Measurements from ENCODE around the gene SS18L1. TPM values are rescaled to one million over a fixed set of nuclear protein-coding genes. Genes with fewer than 3 reads are reported as not detected.

The SS18L1 gene
- total and polyA plus RNA-seq, 2 experiments from 2014 or later, result 6.5 to 32.6 TPM

DNA sequence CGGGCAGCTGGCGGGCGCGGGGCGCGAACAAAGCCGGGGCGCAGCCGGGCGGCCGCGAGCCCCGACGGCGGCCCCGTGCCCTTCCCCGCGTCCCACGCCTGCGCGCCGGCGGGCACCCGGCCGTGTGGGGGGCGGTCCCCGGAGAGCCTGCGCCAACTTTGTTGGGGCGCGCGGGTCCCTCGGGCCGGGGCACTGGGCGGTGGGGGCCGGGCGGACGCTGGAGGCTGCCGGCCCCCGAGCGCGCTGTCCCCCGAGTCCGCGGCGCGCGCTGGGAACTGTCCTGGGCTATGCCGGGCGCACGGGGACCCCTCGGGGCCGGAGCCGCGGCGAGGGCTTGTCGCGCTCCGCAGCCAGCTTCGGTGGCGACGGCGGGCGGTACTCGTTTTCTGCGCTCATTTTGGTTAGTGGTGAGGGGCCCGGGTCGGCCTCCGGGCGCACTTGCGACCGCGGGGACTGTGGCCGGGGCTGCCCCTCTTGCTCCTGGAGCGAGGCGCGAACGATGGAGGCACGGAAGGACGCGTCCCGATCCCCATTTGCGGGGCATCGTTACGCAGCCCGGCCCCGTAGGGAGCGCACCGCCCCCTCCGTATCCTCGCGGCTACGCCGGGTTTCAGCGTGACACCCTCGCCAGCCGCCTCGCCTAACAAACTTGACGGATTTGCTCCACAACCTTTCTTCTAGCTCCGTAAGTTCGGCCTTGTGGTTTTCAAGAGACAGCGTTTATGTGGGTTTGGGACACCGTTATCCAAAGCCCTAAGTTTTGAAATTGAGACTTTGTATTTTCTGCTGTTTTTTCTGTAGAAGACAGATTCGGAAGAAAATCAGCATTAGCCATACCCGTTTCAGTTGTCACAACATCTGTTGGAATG lies 622 bp downstream of the SS18L1 start (continued):
- TF ChIP-seq, protein P1, sequence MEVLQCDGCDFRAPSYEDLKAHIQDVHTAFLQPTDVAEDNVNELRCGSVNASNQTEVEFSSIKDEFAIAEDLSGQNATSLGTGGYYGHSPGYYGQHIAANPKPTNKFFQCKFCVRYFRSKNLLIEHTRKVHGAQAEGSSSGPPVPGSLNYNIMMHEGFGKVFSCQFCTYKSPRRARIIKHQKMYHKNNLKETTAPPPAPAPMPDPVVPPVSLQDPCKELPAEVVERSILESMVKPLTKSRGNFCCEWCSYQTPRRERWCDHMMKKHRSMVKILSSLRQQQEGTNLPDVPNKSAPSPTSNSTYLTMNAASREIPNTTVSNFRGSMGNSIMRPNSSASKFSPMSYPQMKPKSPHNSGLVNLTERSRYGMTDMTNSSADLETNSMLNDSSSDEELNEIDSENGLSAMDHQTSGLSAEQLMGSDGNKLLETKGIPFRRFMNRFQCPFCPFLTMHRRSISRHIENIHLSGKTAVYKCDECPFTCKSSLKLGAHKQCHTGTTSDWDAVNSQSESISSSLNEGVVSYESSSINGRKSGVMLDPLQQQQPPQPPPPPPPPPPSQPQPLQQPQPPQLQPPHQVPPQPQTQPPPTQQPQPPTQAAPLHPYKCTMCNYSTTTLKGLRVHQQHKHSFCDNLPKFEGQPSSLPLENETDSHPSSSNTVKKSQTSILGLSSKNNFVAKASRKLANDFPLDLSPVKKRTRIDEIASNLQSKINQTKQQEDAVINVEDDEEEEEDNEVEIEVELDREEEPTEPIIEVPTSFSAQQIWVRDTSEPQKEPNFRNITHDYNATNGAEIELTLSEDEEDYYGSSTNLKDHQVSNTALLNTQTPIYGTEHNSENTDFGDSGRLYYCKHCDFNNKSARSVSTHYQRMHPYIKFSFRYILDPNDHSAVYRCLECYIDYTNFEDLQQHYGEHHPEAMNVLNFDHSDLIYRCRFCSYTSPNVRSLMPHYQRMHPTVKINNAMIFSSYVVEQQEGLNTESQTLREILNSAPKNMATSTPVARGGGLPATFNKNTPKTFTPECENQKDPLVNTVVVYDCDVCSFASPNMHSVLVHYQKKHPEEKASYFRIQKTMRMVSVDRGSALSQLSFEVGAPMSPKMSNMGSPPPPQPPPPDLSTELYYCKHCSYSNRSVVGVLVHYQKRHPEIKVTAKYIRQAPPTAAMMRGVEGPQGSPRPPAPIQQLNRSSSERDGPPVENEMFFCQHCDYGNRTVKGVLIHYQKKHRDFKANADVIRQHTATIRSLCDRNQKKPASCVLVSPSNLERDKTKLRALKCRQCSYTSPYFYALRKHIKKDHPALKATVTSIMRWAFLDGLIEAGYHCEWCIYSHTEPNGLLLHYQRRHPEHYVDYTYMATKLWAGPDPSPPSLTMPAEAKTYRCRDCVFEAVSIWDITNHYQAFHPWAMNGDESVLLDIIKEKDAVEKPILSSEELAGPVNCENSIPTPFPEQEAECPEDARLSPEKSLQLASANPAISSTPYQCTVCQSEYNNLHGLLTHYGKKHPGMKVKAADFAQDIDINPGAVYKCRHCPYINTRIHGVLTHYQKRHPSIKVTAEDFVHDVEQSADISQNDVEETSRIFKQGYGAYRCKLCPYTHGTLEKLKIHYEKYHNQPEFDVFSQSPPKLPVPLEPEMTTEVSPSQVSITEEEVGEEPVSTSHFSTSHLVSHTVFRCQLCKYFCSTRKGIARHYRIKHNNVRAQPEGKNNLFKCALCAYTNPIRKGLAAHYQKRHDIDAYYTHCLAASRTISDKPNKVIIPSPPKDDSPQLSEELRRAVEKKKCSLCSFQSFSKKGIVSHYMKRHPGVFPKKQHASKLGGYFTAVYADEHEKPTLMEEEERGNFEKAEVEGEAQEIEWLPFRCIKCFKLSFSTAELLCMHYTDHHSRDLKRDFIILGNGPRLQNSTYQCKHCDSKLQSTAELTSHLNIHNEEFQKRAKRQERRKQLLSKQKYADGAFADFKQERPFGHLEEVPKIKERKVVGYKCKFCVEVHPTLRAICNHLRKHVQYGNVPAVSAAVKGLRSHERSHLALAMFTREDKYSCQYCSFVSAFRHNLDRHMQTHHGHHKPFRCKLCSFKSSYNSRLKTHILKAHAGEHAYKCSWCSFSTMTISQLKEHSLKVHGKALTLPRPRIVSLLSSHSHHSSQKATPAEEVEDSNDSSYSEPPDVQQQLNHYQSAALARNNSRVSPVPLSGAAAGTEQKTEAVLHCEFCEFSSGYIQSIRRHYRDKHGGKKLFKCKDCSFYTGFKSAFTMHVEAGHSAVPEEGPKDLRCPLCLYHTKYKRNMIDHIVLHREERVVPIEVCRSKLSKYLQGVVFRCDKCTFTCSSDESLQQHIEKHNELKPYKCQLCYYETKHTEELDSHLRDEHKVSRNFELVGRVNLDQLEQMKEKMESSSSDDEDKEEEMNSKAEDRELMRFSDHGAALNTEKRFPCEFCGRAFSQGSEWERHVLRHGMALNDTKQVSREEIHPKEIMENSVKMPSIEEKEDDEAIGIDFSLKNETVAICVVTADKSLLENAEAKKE (CRISPR knock-in tag; IDR thresholded peaks at IDR 0.05), result no peak
- TF ChIP-seq NANOG (IDR thresholded peaks at IDR 0.05; ENCODE audit: borderline replicate concordance) (no peak), ZNF331 (CRISPR knock-in tag; IDR thresholded peaks at IDR 0.05; ENCODE audit: low read depth) (no peak), EZH2phosphoT487 (IDR thresholded peaks at IDR 0.05; ENCODE audit: unreplicated experiment) (no peak), ETS1 (IDR thresholded peaks at IDR 0.05) (no peak), EZH2 (IDR thresholded peaks at IDR 0.05; ENCODE audit: low read depth, unreplicated experiment) (no peak), POLR2AphosphoS5 (IDR thresholded peaks at IDR 0.05; ENCODE audit: low read depth) (no peak), ZNF114 (CRISPR knock-in tag; IDR thresholded peaks at IDR 0.05) (no peak)
